Esophagus squamous epithelium (tissue), 4 donors: ENCODE results near the gene CLK4.

Experiments used
- CTCF ChIP-seq, 6 experiments: fragments of 450-650 bp in 4 of 6; fragments of 200-600 bp in 2 of 6; sonication (generic) in 2 of 6; IDR thresholded peaks; one replicate each; pipeline ENCODE4 v1.5.1; 2016 to 2019; ENCODE audit warnings: antibody characterized with exemption in 6 of 6, mild to moderate bottlenecking in 4 of 6, moderate library complexity in 4 of 6
- POLR2A ChIP-seq, 4 donors: fragments of 450-650 bp; IDR thresholded peaks; one replicate each; pipeline ENCODE4 v1.6.1; 2017; ENCODE audit warnings: antibody characterized with exemption in 4 of 4, mild to moderate bottlenecking in 4 of 4, moderate library complexity in 3 of 4

- no peak for TF ChIP-seq CTCF (IDR thresholded peaks at IDR 0.05)
- TF ChIP-seq POLR2A (IDR thresholded peaks at IDR 0.05), result no peak
Observed at GRCh38 chr5:178630951-178631350, 4.1 kb upstream of the CLK4 start.
